ENCODE results near the gene TMEM214. TPM values are rescaled to one million over a fixed set of nuclear protein-coding genes. Genes with fewer than 3 reads are reported as not detected.
"Not testable (repeated sequence)": the region's sequence is repeated elsewhere in the genome, so short reads cannot be mapped to it uniquely, and the experiment has no call there.

The TMEM214 gene
- total RNA-seq, 1 experiment from 2014 or later = 55.3 TPM

GRCh38 chr2:27074738-27075565, 42.2 kb downstream of the TMEM214 start:
- WGBS (ENCODE audit: extremely low coverage, insufficient read length, low lambda C conversion rate) = no CpG with 5 or more reads among the region's 4 CpGs
- Histone ChIP-seq H4K91ac (ENCODE audit: insufficient read length, low read depth, low read length) (no peak overlapping the region), H3K4me2 (ENCODE audit: insufficient read depth, insufficient read length, low read length) (no peak overlapping the region), H4K8ac (replicated peaks; ENCODE audit: insufficient read length, low read depth, low read length) (no peak overlapping the region), H3K27ac (ENCODE audit: insufficient read length, low read depth, low read length) (no peak overlapping the region), H3K23ac (ENCODE audit: insufficient read length, low read depth, low read length) (no peak overlapping the region), H2BK20ac (ENCODE audit: low read depth, low read length, poor library complexity, severe bottlenecking) (no peak overlapping the region), H3K56ac (ENCODE audit: insufficient read length, low read depth, low read length) (no peak overlapping the region), H2BK12ac (ENCODE audit: insufficient read length, low read depth, low read length) (no peak overlapping the region), H2BK5ac (ENCODE audit: insufficient read length, low read length) (no peak overlapping the region), H3K4me1 (ENCODE audit: insufficient read depth, low read length) (no peaks in the 10 kb centered on the region), H3K14ac (ENCODE audit: insufficient read depth, low read length) (no peak overlapping the region), H3T11ph (ENCODE audit: low read length) (no peak overlapping the region), H3K79me1 (ENCODE audit: insufficient read depth, low read depth, low read length, poor library complexity, severe bottlenecking) (no peaks in the 10 kb centered on the region), H3K23me2 (ENCODE audit: insufficient read length, low read depth, low read length, poor library complexity, severe bottlenecking) (peaks cover 12% of the 10 kb centered on the region), H3K9me3 (ENCODE audit: control insufficient read depth, low read depth, low read length) (no peaks in the 10 kb centered on the region), H3K18ac (ENCODE audit: insufficient read length, low read depth, low read length) (no peak overlapping the region), H2AFZ (ENCODE audit: low read length) (no peak overlapping the region), H2BK15ac (ENCODE audit: low read depth, low read length) (no peak overlapping the region), H3K27me3 (ENCODE audit: insufficient read depth, low read length) (no peaks in the 10 kb centered on the region), H4K5ac (ENCODE audit: insufficient read length, low read depth, low read length) (no peak overlapping the region), H2BK120ac (ENCODE audit: low read depth, low read length, poor library complexity, severe bottlenecking) (no peak overlapping the region), H3K4ac (ENCODE audit: low read depth, low read length) (no peak overlapping the region), H4K20me1 (ENCODE audit: control insufficient read depth, insufficient read depth, insufficient read length) (no peaks in the 10 kb centered on the region), H3K79me2 (ENCODE audit: insufficient read depth, low read length) (peaks cover 5% of the 10 kb centered on the region; the same call in 1 of the 2 replicates), H3K9ac (ENCODE audit: extremely low read depth, insufficient read length, low read length) (no peak overlapping the region), H2AK5ac (ENCODE audit: insufficient read length, low read length) (no peak overlapping the region)
- Mint-ChIP-seq H3K4me3 (peak overlapping the region in 1 of 2 experiments; percentile 42; a peak in 1 of 5 replicates), H3K27ac (no peak overlapping the region), H3K36me3 (ENCODE audit: insufficient read depth in 1 of 3, low read depth in 3 of 3) (peaks cover 2 to 10% (median 8%) of the 10 kb centered on the region in 3 experiments; a peak in 6 of 7 replicates), H3K27me3 (ENCODE audit: low read depth) (peaks cover 20% of the 10 kb centered on the region), H3K9me3 (no peaks in the 10 kb centered on the region), H3K4me1 (peaks cover 24 to 32% of the 10 kb centered on the region in 2 experiments)
- DNase-seq = no peak
- no peak for TF ChIP-seq CTCF (conservative IDR thresholded peaks at IDR 0.05)

GRCh38 chr2:27075566-27075871, 42.8 kb downstream of the TMEM214 start:
- H4K20me1 ChIP-seq (ENCODE audit: control insufficient read depth, insufficient read depth, insufficient read length); H3T11ph ChIP-seq (ENCODE audit: low read length); H3K4me2 ChIP-seq (ENCODE audit: insufficient read depth, insufficient read length, low read length); H3K14ac ChIP-seq (ENCODE audit: insufficient read depth, low read length); H2AK5ac ChIP-seq (ENCODE audit: insufficient read length, low read length); H2AFZ ChIP-seq (ENCODE audit: low read length); H3K27ac ChIP-seq (ENCODE audit: insufficient read length, low read depth, low read length); H3K9me3 Mint-ChIP-seq; H4K5ac ChIP-seq (ENCODE audit: insufficient read length, low read depth, low read length); H2BK120ac ChIP-seq (ENCODE audit: low read depth, low read length, poor library complexity, severe bottlenecking); DNase-seq; H3K36me3 Mint-ChIP-seq (ENCODE audit: insufficient read depth in 1 of 3, low read depth in 3 of 3); H3K56ac ChIP-seq (ENCODE audit: insufficient read length, low read depth, low read length); H2BK12ac ChIP-seq (ENCODE audit: insufficient read length, low read depth, low read length); H3K9me3 ChIP-seq (ENCODE audit: control insufficient read depth, low read depth, low read length); H3K79me2 ChIP-seq (ENCODE audit: insufficient read depth, low read length); H3K4me3 Mint-ChIP-seq; H3K4me1 ChIP-seq (ENCODE audit: insufficient read depth, low read length); H3K18ac ChIP-seq (ENCODE audit: insufficient read length, low read depth, low read length); H4K8ac ChIP-seq (replicated peaks; ENCODE audit: insufficient read length, low read depth, low read length); H4K91ac ChIP-seq (ENCODE audit: insufficient read length, low read depth, low read length); H3K79me1 ChIP-seq (ENCODE audit: insufficient read depth, low read depth, low read length, poor library complexity, severe bottlenecking); H2BK20ac ChIP-seq (ENCODE audit: low read depth, low read length, poor library complexity, severe bottlenecking); H2BK5ac ChIP-seq (ENCODE audit: insufficient read length, low read length); H2BK15ac ChIP-seq (ENCODE audit: low read depth, low read length); H3K4ac ChIP-seq (ENCODE audit: low read depth, low read length); H3K27ac Mint-ChIP-seq; H3K23ac ChIP-seq (ENCODE audit: insufficient read length, low read depth, low read length); H3K27me3 ChIP-seq (ENCODE audit: insufficient read depth, low read length); H3K9ac ChIP-seq (ENCODE audit: extremely low read depth, insufficient read length, low read length): not testable (repeated sequence)
- Mint-ChIP-seq H3K4me1 (peaks cover 22 to 33% of the 10 kb centered on the region in 2 experiments), H3K27me3 (ENCODE audit: low read depth) (peaks cover 20% of the 10 kb centered on the region)
- WGBS (ENCODE audit: extremely low coverage, insufficient read length, low lambda C conversion rate) = no CpG with 5 or more reads among the region's 6 CpGs
- peaks cover 12% of the 10 kb centered on the region for H3K23me2 ChIP-seq (ENCODE audit: insufficient read length, low read depth, low read length, poor library complexity, severe bottlenecking)
